ENCODE measurements around the gene KCTD5. TPM values are rescaled to one million over a fixed set of nuclear protein-coding genes. Genes with fewer than 3 reads are reported as not detected.

KCTD5 gene
- total and polyA plus RNA-seq, 9 of the 15 experiments (the other 6 are each of a cell fraction or from before 2014, with no cell fraction given), result 0.73 to 58.3 (median 32.3) TPM

GRCh38 chr16:2713523-2713922, 31.2 kb downstream of the KCTD5 start (continued):
- TF ChIP-seq ELK3 (CRISPR knock-in tag; IDR thresholded peaks at IDR 0.05), result no peak

GRCh38 chr16:2713985-2714774, 31.9 kb downstream of the KCTD5 start:
- FAIRE-seq, result no peak
- 13% methylated on average over 27 of the region's 28 CpGs for WGBS (ENCODE audit: insufficient coverage, low coverage, missing lambda C conversion rate)
- intact Hi-C loops (cut with micrococcal nuclease) (no loop called here), in situ Hi-C loops (cut with MboI) (no loop called here)
- H3K36me3 ChIP-seq (ENCODE audit: control insufficient read depth, insufficient read depth, low read length), result no peaks in the 10 kb centered on the region
- no peak overlapping the region for H3K27ac ChIP-seq (ENCODE audit: extremely low read depth, low read depth, low read length)
- peaks cover 4% of the 10 kb centered on the region; the same call in 1 of the 2 replicates for H4K20me1 ChIP-seq (replicated peaks; ENCODE audit: control insufficient read depth, insufficient read depth, low read length)
- peaks cover 0 to 68% of the 10 kb centered on the region in 2 experiments; a peak in 2 of 5 replicates for H3K4me1 ChIP-seq (replicated peaks in 1 of 2; ENCODE audit: control insufficient read depth in 2 of 2, insufficient read depth in 2 of 2, low read length in 2 of 2)
- ATAC-seq, result no peak
- peak overlapping the region in 1 of 2 experiments; percentile 35; a peak in 1 of 4 replicates for H3K9ac ChIP-seq (ENCODE audit: insufficient read depth in 1 of 2, low read depth in 2 of 2, low read length in 2 of 2)
- H3K4me3 ChIP-seq, result no peak overlapping the region
- POLR2A ChIA-PET, result interaction anchor here (1.1 kb wide), 1 partner anchor 10 kb away, joined by 5 read pairs; no protein-coding TSS in a partner anchor
- H3K79me2 ChIP-seq (ENCODE audit: control insufficient read depth, insufficient read depth, low read length), result no peaks in the 10 kb centered on the region
- peaks cover 19 to 35% of the 10 kb centered on the region in 2 experiments; a peak in 4 of 5 replicates for H3K27me3 ChIP-seq (ENCODE audit: control insufficient read depth in 2 of 2, insufficient read depth in 2 of 2, low read length in 2 of 2)
- DNase-seq (ENCODE audit: extremely low read depth in 1 of 4, low spot score in 3 of 4), result no peak
- TF ChIP-seq ETS1 (conservative IDR thresholded peaks at IDR 0.05; ENCODE audit: control insufficient read depth, low read depth, low read length), result no peak
- TF ChIP-seq WHSC1 (IDR thresholded peaks at IDR 0.05; ENCODE audit: low read length), result no peak
- TF ChIP-seq CREM (IDR thresholded peaks at IDR 0.05; ENCODE audit: low read depth), result no peak
- no peak for TF ChIP-seq ZNF140 (CRISPR knock-in tag; IDR thresholded peaks at IDR 0.05)
- TF ChIP-seq MECOM (CRISPR knock-in tag; IDR thresholded peaks at IDR 0.05), result no peak
- no peak for TF ChIP-seq STAT6 (CRISPR knock-in tag; IDR thresholded peaks at IDR 0.05)
- TF ChIP-seq MIER1 (IDR thresholded peaks at IDR 0.05; ENCODE audit: low read depth), result no peak
- CTCF ChIA-PET (ENCODE audit: low intra/inter-chr PET ratio), result no interaction called here
- no peak overlapping the region for H3K4me2 ChIP-seq (ENCODE audit: insufficient read depth, low read length)
- no peaks in the 10 kb centered on the region for H3K9me3 ChIP-seq (replicated peaks; ENCODE audit: control insufficient read depth, insufficient read depth, low read depth, low read length)
- H2AFZ ChIP-seq (ENCODE audit: low read depth, low read length), result no peak overlapping the region
- no peaks in the 10 kb centered on the region for H3K9me1 ChIP-seq (ENCODE audit: control insufficient read depth, insufficient read depth, low read length)
- no TSS peak for BruUV-seq (replicated peaks)
